ENCODE results near the gene HLCS.
A peak's percentile ranks its signal among the peaks of the same experiment; 100 is the strongest.

HLCS gene

GRCh38 chr21:36754241-36754898, 212.1 kb downstream of the HLCS start:
- H3K36me3 ChIP-seq (ENCODE audit: insufficient read depth, low read length), result no peaks in the 10 kb centered on the region
- no peaks in the 10 kb centered on the region for H3K9me3 ChIP-seq (ENCODE audit: low read length)
- no peak overlapping the region for H3K9ac ChIP-seq (ENCODE audit: low read length)
- no peak overlapping the region for H3K27ac ChIP-seq (ENCODE audit: low read depth, low read length)
- no peaks in the 10 kb centered on the region for H3K27me3 ChIP-seq (ENCODE audit: control insufficient read depth in 1 of 2, insufficient read depth in 2 of 2, low read length in 2 of 2)
- no peak overlapping the region for H3K4me3 ChIP-seq (ENCODE audit: low read depth in 1 of 2, low read length in 2 of 2)
- peaks cover 8% of the 10 kb centered on the region for H3K4me1 ChIP-seq (ENCODE audit: insufficient read depth, low read length)

GRCh38 chr21:36753556-36753955, 212.9 kb downstream of the HLCS start:
- H3K27me3 ChIP-seq (ENCODE audit: control insufficient read depth in 1 of 2, insufficient read depth in 2 of 2, low read length in 2 of 2), result peaks cover 0 to 5% of the 10 kb centered on the region in 2 donors
- H3K9me3 ChIP-seq (ENCODE audit: low read length), result no peaks in the 10 kb centered on the region
- H3K36me3 ChIP-seq (ENCODE audit: insufficient read depth, low read length), result no peaks in the 10 kb centered on the region
- H3K4me1 ChIP-seq (ENCODE audit: insufficient read depth, low read length), result peaks cover 8% of the 10 kb centered on the region
- no peak overlapping the region for H3K9ac ChIP-seq (ENCODE audit: low read length)
- no peak overlapping the region for H3K27ac ChIP-seq (ENCODE audit: low read depth, low read length)
- no peak overlapping the region for H3K4me3 ChIP-seq (ENCODE audit: low read depth in 1 of 2, low read length in 2 of 2)

GRCh38 chr21:36751383-36751782, 215.1 kb downstream of the HLCS start:
- Histone ChIP-seq H3K27ac (ENCODE audit: low read depth, low read length) (no peak overlapping the region), H3K9me3 (ENCODE audit: low read length) (no peaks in the 10 kb centered on the region), H3K9ac (ENCODE audit: low read length) (no peak overlapping the region), H3K36me3 (ENCODE audit: insufficient read depth, low read length) (no peaks in the 10 kb centered on the region), H3K4me1 (ENCODE audit: insufficient read depth, low read length) (peaks cover 8% of the 10 kb centered on the region), H3K4me3 (ENCODE audit: low read depth in 1 of 2, low read length in 2 of 2) (no peak overlapping the region), H3K27me3 (ENCODE audit: control insufficient read depth in 1 of 2, insufficient read depth in 2 of 2, low read length in 2 of 2) (peaks cover 10 to 12% of the 10 kb centered on the region in 2 donors)

- peaks cover 8% of the 10 kb centered on the region for H3K4me1 ChIP-seq (ENCODE audit: insufficient read depth, low read length)
- H3K27ac ChIP-seq (ENCODE audit: low read depth, low read length), result no peak overlapping the region
- peaks cover 10 to 18% of the 10 kb centered on the region in 2 donors for H3K27me3 ChIP-seq (ENCODE audit: control insufficient read depth in 1 of 2, insufficient read depth in 2 of 2, low read length in 2 of 2)
- no peak overlapping the region for H3K4me3 ChIP-seq (ENCODE audit: low read depth in 1 of 2, low read length in 2 of 2)
- H3K36me3 ChIP-seq (ENCODE audit: insufficient read depth, low read length), result no peaks in the 10 kb centered on the region
- H3K9ac ChIP-seq (ENCODE audit: low read length), result no peak overlapping the region
- no peaks in the 10 kb centered on the region for H3K9me3 ChIP-seq (ENCODE audit: low read length)
These were observed 215.9 kb downstream of the HLCS start for GRCh38 chr21:36750576-36750959.

- Histone ChIP-seq H3K27ac (ENCODE audit: low read depth, low read length) (no peak overlapping the region), H3K9ac (ENCODE audit: low read length) (no peak overlapping the region), H3K4me3 (ENCODE audit: low read depth in 1 of 2, low read length in 2 of 2) (no peak overlapping the region), H3K27me3 (ENCODE audit: control insufficient read depth in 1 of 2, insufficient read depth in 2 of 2, low read length in 2 of 2) (peaks cover 10 to 18% of the 10 kb centered on the region in 2 donors), H3K9me3 (ENCODE audit: low read length) (no peaks in the 10 kb centered on the region), H3K4me1 (ENCODE audit: insufficient read depth, low read length) (peaks cover 8% of the 10 kb centered on the region), H3K36me3 (ENCODE audit: insufficient read depth, low read length) (no peaks in the 10 kb centered on the region)
These were observed 216.4 kb downstream of the HLCS start for GRCh38 chr21:36749935-36750575.

GRCh38 chr21:36747815-36748383, 218.6 kb downstream of the HLCS start:
- peak overlapping the region in 1 of 2 donors; percentile 43 for H3K4me3 ChIP-seq (ENCODE audit: low read depth in 1 of 2, low read length in 2 of 2)
- H3K9ac ChIP-seq (ENCODE audit: low read length), result no peak overlapping the region
- H3K27me3 ChIP-seq (ENCODE audit: control insufficient read depth in 1 of 2, insufficient read depth in 2 of 2, low read length in 2 of 2), result peaks cover 10 to 21% of the 10 kb centered on the region in 2 donors
- H3K36me3 ChIP-seq (ENCODE audit: insufficient read depth, low read length), result no peaks in the 10 kb centered on the region
- H3K27ac ChIP-seq (ENCODE audit: low read depth, low read length), result no peak overlapping the region
- peaks cover 8% of the 10 kb centered on the region for H3K4me1 ChIP-seq (ENCODE audit: insufficient read depth, low read length)
- H3K9me3 ChIP-seq (ENCODE audit: low read length), result no peaks in the 10 kb centered on the region

GRCh38 chr21:36747041-36747814, 219.2 kb downstream of the HLCS start:
- Histone ChIP-seq H3K9me3 (ENCODE audit: low read length) (no peaks in the 10 kb centered on the region), H3K4me3 (ENCODE audit: low read depth in 1 of 2, low read length in 2 of 2) (no peak overlapping the region), H3K9ac (ENCODE audit: low read length) (no peak overlapping the region), H3K4me1 (ENCODE audit: insufficient read depth, low read length) (peaks cover 8% of the 10 kb centered on the region), H3K27me3 (ENCODE audit: control insufficient read depth in 1 of 2, insufficient read depth in 2 of 2, low read length in 2 of 2) (peaks cover 10 to 21% of the 10 kb centered on the region in 2 donors), H3K27ac (ENCODE audit: low read depth, low read length) (no peak overlapping the region), H3K36me3 (ENCODE audit: insufficient read depth, low read length) (no peaks in the 10 kb centered on the region)

- Histone ChIP-seq H3K4me1 (ENCODE audit: insufficient read depth, low read length) (peaks cover 8% of the 10 kb centered on the region), H3K9me3 (ENCODE audit: low read length) (no peaks in the 10 kb centered on the region), H3K27ac (ENCODE audit: low read depth, low read length) (no peak overlapping the region), H3K9ac (ENCODE audit: low read length) (no peak overlapping the region), H3K27me3 (ENCODE audit: control insufficient read depth in 1 of 2, insufficient read depth in 2 of 2, low read length in 2 of 2) (peaks cover 10 to 21% of the 10 kb centered on the region in 2 donors), H3K36me3 (ENCODE audit: insufficient read depth, low read length) (no peaks in the 10 kb centered on the region), H3K4me3 (ENCODE audit: low read depth in 1 of 2, low read length in 2 of 2) (no peak overlapping the region)
These were observed 221.0 kb downstream of the HLCS start for GRCh38 chr21:36745459-36745858.

GRCh38 chr21:36744560-36745231, 221.8 kb downstream of the HLCS start:
- Histone ChIP-seq H3K9ac (ENCODE audit: low read length) (no peak overlapping the region), H3K4me3 (ENCODE audit: low read depth in 1 of 2, low read length in 2 of 2) (no peak overlapping the region), H3K4me1 (ENCODE audit: insufficient read depth, low read length) (peaks cover 1% of the 10 kb centered on the region), H3K27me3 (ENCODE audit: control insufficient read depth in 1 of 2, insufficient read depth in 2 of 2, low read length in 2 of 2) (peaks cover 10 to 21% of the 10 kb centered on the region in 2 donors), H3K9me3 (ENCODE audit: low read length) (no peaks in the 10 kb centered on the region), H3K36me3 (ENCODE audit: insufficient read depth, low read length) (no peaks in the 10 kb centered on the region), H3K27ac (ENCODE audit: low read depth, low read length) (no peak overlapping the region)

GRCh38 chr21:36744190-36744559, 222.3 kb downstream of the HLCS start:
- Histone ChIP-seq H3K27me3 (ENCODE audit: control insufficient read depth in 1 of 2, insufficient read depth in 2 of 2, low read length in 2 of 2) (peaks cover 10 to 21% of the 10 kb centered on the region in 2 donors), H3K4me3 (ENCODE audit: low read depth in 1 of 2, low read length in 2 of 2) (no peak overlapping the region), H3K36me3 (ENCODE audit: insufficient read depth, low read length) (no peaks in the 10 kb centered on the region)

GRCh38 chr21:36743446-36743845, 223.0 kb downstream of the HLCS start:
- Histone ChIP-seq H3K27me3 (ENCODE audit: control insufficient read depth in 1 of 2, insufficient read depth in 2 of 2, low read length in 2 of 2) (peaks cover 4 to 21% of the 10 kb centered on the region in 2 donors), H3K9ac (ENCODE audit: low read length) (no peak overlapping the region), H3K27ac (ENCODE audit: low read depth, low read length) (no peak overlapping the region), H3K9me3 (ENCODE audit: low read length) (no peaks in the 10 kb centered on the region), H3K4me1 (ENCODE audit: insufficient read depth, low read length) (no peaks in the 10 kb centered on the region), H3K36me3 (ENCODE audit: insufficient read depth, low read length) (no peaks in the 10 kb centered on the region), H3K4me3 (ENCODE audit: low read depth in 1 of 2, low read length in 2 of 2) (no peak overlapping the region)

More at GRCh38 chr21:36744190-36744559, 222.3 kb downstream of the HLCS start:
- H3K4me1 ChIP-seq (ENCODE audit: insufficient read depth, low read length), result no peaks in the 10 kb centered on the region
- H3K27ac ChIP-seq (ENCODE audit: low read depth, low read length), result no peak overlapping the region
- no peaks in the 10 kb centered on the region for H3K9me3 ChIP-seq (ENCODE audit: low read length)
- no peak overlapping the region for H3K9ac ChIP-seq (ENCODE audit: low read length)
